DND-41 (cell line): ENCODE results near the gene CAPN14.

Experiments
- ATAC-seq: fragments of 200-7000 bp; cut with Tn5 transposase; 3 replicates; pipeline ENCODE4 v1.9.1; 2021; ENCODE audit warnings: low read depth; ENCODE audit not compliant: insufficient read depth
- DNase-seq: peaks from one replicate; pipeline ENCODE4 v3.0.0-alpha.2; 2020
- H2AFZ ChIP-seq: 2 replicates; pipeline ENCODE4 v1.6.0; 2012; ENCODE audit warnings: low read depth, low read length
- H3K27ac ChIP-seq: 2 replicates; pipeline ENCODE4 v1.5.1; 2012; ENCODE audit warnings: low read length, inconsistent platforms
- H3K27me3 ChIP-seq: fragments of 200-600 bp; sonication (generic); 2 replicates; pipeline ENCODE4 v1.6.0; 2012; ENCODE audit warnings: low read length, mild to moderate bottlenecking, inconsistent platforms; ENCODE audit not compliant: insufficient read depth, poor library complexity
- H3K36me3 ChIP-seq: 2 replicates; pipeline ENCODE4 v1.5.1; 2012; ENCODE audit warnings: low read length, inconsistent platforms; ENCODE audit not compliant: insufficient read depth
- H3K4me1 ChIP-seq: 2 replicates; pipeline ENCODE4 v1.5.1; 2012; ENCODE audit warnings: mild to moderate bottlenecking, low read length; ENCODE audit not compliant: insufficient read depth
- H3K4me2 ChIP-seq: 2 replicates; pipeline ENCODE4 v1.6.0; 2012; ENCODE audit warnings: mild to moderate bottlenecking, moderate library complexity, low read length, inconsistent platforms; ENCODE audit not compliant: insufficient read depth
- H3K4me3 ChIP-seq, 2 experiments: fragments of 200-600 bp in 1 of 2; shearing (Covaris generic) in 1 of 2; 2 replicates each; pipeline ENCODE4 v1.5.1; 2012 to 2016; ENCODE audit warnings: inconsistent platforms in 2 of 2, low read length in 2 of 2, mild to moderate bottlenecking in 2 of 2, low read depth in 1 of 2, moderate library complexity in 1 of 2
- H3K79me2 ChIP-seq: 2 replicates; pipeline ENCODE4 v1.6.0; 2012; ENCODE audit warnings: low read length, inconsistent platforms; ENCODE audit not compliant: insufficient read depth
- H3K9ac ChIP-seq: 2 replicates; pipeline ENCODE4 v1.6.0; 2012; ENCODE audit warnings: low read depth, mild to moderate bottlenecking, inconsistent platforms, low read length, moderate library complexity
- H3K9me3 ChIP-seq: 2 replicates; pipeline ENCODE4 v1.5.1; 2012; ENCODE audit warnings: low read length, moderate library complexity, mild to moderate bottlenecking, inconsistent platforms; ENCODE audit not compliant: insufficient read depth, severe bottlenecking
- H4K20me1 ChIP-seq: 2 replicates; pipeline ENCODE4 v1.6.0; 2012; ENCODE audit warnings: low read length; ENCODE audit not compliant: insufficient read depth
- EZH2 ChIP-seq: IDR thresholded peaks from 3 replicates; pipeline ENCODE4 v1.6.1; 2012; ENCODE audit warnings: borderline replicate concordance, low read depth, mild to moderate bottlenecking, moderate library complexity, low read length, inconsistent platforms; ENCODE audit not compliant: severe bottlenecking
- TF ChIP-seq, protein P1 (sequence below): IDR thresholded peaks from 2 replicates; pipeline ENCODE4 v1.5.1; 2012; ENCODE audit warnings: borderline replicate concordance, low read length, moderate library complexity, mild to moderate bottlenecking; ENCODE audit not compliant: poor library complexity, severe bottlenecking; ENCODE audit errors: extremely low read depth

CAPN14 gene

DNA sequence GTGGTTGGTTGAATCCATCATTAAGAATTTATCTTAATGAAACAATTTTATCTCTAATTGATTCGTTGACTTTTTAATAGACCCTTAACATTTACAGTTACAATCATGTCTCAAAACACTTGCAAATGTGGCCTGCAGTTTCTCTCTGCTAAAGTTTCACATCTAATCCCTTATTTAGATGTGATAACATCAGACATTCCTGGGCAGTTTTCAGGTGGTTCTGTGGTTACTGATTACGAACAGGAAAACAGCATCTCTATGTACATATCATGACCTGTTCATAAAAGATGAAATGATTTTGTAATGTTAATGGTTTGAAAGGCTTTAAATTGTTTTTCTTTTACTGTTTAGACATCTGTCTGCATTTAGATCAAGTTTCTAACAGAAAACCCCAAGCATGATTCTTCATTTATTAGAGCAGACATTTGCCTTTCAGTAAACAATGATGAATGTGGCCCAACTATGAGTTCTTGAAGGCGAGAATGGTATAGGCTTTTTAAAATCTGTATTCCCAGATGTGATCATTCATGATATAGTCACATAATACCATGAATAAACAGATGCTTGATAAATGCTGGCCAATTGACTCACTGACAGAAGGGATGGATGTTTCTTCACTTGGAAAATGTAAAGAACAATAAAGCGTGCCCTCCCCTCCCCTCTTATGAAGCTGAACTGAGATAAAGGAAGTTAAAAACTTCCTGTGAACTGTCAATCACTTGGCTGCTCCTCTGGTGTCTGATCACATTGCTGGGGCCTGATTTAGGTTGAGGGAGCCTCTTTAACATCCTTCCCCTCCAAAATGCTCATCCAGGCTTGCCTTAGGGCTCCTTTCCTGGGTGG is 3.5 kb downstream of the CAPN14 start:
- Histone ChIP-seq H3K4me2 (no peak overlapping the region), H2AFZ (0 out of 2 replicates have a peak overlapping the region, but pooled peaks have one; percentile 10)

GRCh38 chr2:31212659-31213600 is 4.4 kb downstream of the CAPN14 start:
- no peak overlapping the region for H3K9ac ChIP-seq
- TF ChIP-seq EZH2 = no peak
- TF ChIP-seq, protein P1, sequence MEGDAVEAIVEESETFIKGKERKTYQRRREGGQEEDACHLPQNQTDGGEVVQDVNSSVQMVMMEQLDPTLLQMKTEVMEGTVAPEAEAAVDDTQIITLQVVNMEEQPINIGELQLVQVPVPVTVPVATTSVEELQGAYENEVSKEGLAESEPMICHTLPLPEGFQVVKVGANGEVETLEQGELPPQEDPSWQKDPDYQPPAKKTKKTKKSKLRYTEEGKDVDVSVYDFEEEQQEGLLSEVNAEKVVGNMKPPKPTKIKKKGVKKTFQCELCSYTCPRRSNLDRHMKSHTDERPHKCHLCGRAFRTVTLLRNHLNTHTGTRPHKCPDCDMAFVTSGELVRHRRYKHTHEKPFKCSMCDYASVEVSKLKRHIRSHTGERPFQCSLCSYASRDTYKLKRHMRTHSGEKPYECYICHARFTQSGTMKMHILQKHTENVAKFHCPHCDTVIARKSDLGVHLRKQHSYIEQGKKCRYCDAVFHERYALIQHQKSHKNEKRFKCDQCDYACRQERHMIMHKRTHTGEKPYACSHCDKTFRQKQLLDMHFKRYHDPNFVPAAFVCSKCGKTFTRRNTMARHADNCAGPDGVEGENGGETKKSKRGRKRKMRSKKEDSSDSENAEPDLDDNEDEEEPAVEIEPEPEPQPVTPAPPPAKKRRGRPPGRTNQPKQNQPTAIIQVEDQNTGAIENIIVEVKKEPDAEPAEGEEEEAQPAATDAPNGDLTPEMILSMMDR = no peak
- no peaks in the 10 kb centered on the region for H3K9me3 ChIP-seq
- ATAC-seq = no peak
- no peaks in the 10 kb centered on the region for H3K79me2 ChIP-seq
- H3K27me3 ChIP-seq = no peaks in the 10 kb centered on the region
- H3K4me2 ChIP-seq = no peak overlapping the region
- no peak overlapping the region for H3K4me3 ChIP-seq
- H3K36me3 ChIP-seq = no peaks in the 10 kb centered on the region
- no peaks in the 10 kb centered on the region for H4K20me1 ChIP-seq
- H2AFZ ChIP-seq = no peak overlapping the region
- no peak overlapping the region for H3K27ac ChIP-seq
- no peak for DNase-seq
- H3K4me1 ChIP-seq = peaks cover 20% of the 10 kb centered on the region

More for the DNA sequence above, 3.5 kb downstream of the CAPN14 start:
- H3K27ac ChIP-seq = 0 out of 2 replicates have a peak overlapping the region, but pooled peaks have one; percentile 2
- no peaks in the 10 kb centered on the region for H3K36me3 ChIP-seq
- no peak overlapping the region for H3K4me3 ChIP-seq
- no peaks in the 10 kb centered on the region for H3K27me3 ChIP-seq
- H3K4me1 ChIP-seq = peaks cover 20% of the 10 kb centered on the region
- no peak overlapping the region for H3K9ac ChIP-seq
- no peak for TF ChIP-seq EZH2
- TF ChIP-seq, protein P1 = no peak
- no peaks in the 10 kb centered on the region for H4K20me1 ChIP-seq
- DNase-seq (no peak), ATAC-seq (peak; percentile 77)
- no peaks in the 10 kb centered on the region for H3K9me3 ChIP-seq
- no peaks in the 10 kb centered on the region for H3K79me2 ChIP-seq

DNA sequence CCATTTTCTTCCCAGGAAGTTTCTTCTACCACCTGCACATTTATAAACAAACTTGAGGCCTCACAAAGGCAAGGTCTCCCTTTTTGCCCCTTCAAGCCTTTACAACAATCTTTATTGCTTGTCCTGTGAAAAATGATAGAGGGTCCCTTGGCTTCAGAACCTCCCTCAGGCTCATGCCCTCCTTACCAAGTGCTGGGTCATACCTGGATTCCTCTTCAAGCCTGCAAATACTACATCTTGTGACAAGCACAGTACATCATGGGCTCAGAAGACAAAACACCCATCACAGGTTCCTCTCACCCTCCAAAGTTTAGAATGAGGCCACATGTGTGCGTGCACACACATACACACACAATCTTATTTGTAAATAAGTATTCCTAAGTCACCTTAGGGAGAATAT is 9.1 kb downstream of the CAPN14 start:
- no peaks in the 10 kb centered on the region for H3K4me1 ChIP-seq

More for the DNA sequence above, 9.1 kb downstream of the CAPN14 start:
- H3K27me3 ChIP-seq = no peaks in the 10 kb centered on the region
- ATAC-seq (no peak), DNase-seq (no peak)
- no peaks in the 10 kb centered on the region for H4K20me1 ChIP-seq
- no peaks in the 10 kb centered on the region for H3K36me3 ChIP-seq
- H3K9me3 ChIP-seq = no peaks in the 10 kb centered on the region
- H3K79me2 ChIP-seq = no peaks in the 10 kb centered on the region
- H3K4me3 ChIP-seq = no peak overlapping the region
- no peak overlapping the region for H2AFZ ChIP-seq
- no peak overlapping the region for H3K27ac ChIP-seq
- H3K4me2 ChIP-seq = no peak overlapping the region
- TF ChIP-seq, protein P1 = no peak
- TF ChIP-seq EZH2 = no peak
- no peak overlapping the region for H3K9ac ChIP-seq
